Stimulated activated CD4-positive, alpha-beta T cell treated with anti-CD3 and anti-CD28 coated beads, Interleukin-1b, Interleukin-23, amount 100 ng/mL, for 1 hour (primary cell): ENCODE data around the gene KCTD13.
"Not testable (repeated sequence)": the region's sequence is repeated elsewhere in the genome, so short reads cannot be mapped to it uniquely, and the experiment has no call there.

ENCODE experiments used
- DNase-seq, 2 donors: peaks; one replicate each; pipeline ENCODE4 v3.0.0-alpha.2; 2020; ENCODE audit warnings: low read depth in 2 of 2

The KCTD13 gene

GRCh38 chr16:29907973-29908372 is 18.1 kb downstream of the KCTD13 start:
- no peak for DNase-seq

GRCh38 chr16:29906520-29907244 is 19.3 kb downstream of the KCTD13 start:
- DNase-seq: no peak

GRCh38 chr16:29905668-29906067 is 20.4 kb downstream of the KCTD13 start:
- DNase-seq: no peak

GRCh38 chr16:29904947-29905346 is 21.1 kb downstream of the KCTD13 start:
- no peak for DNase-seq

GRCh38 chr16:29903590-29903989 is 22.4 kb downstream of the KCTD13 start:
- no peak for DNase-seq

GRCh38 chr16:29901607-29901945 is 24.4 kb downstream of the KCTD13 start:
- no peak for DNase-seq

- no peak for DNase-seq
Measured at GRCh38 chr16:29900888-29901606, 25.0 kb downstream of the KCTD13 start.

- peak in 1 of 2 donors; percentile 6 for DNase-seq
Measured at GRCh38 chr16:29900102-29900887, 25.7 kb downstream of the KCTD13 start, which contains the start of gene ASPHD1. ASPHD1 (plus strand) TSS chr16:29900488; CDS start chr16:29900972, 484 bp downstream.

GRCh38 chr16:29899516-29900101 is 26.4 kb downstream of the KCTD13 start, which contains the start of gene SEZ6L2:
SEZ6L2 (minus strand) TSS chr16:29899550; CDS start chr16:29899019, 531 bp downstream.
- peak; percentile 47 to 81 for DNase-seq

GRCh38 chr16:29898804-29899515 is 27.1 kb downstream of the KCTD13 start:
- DNase-seq: no peak

GRCh38 chr16:29898135-29898803 is 27.8 kb downstream of the KCTD13 start:
- DNase-seq: no peak

GRCh38 chr16:29897333-29897732 is 28.7 kb downstream of the KCTD13 start:
- DNase-seq: no peak

- DNase-seq: no peak
Measured at GRCh38 chr16:29896841-29897240, 29.2 kb downstream of the KCTD13 start.

- DNase-seq: no peak
Measured at GRCh38 chr16:29894352-29894751, 31.7 kb downstream of the KCTD13 start.

- no peak for DNase-seq
Measured at GRCh38 chr16:29893553-29893952, 32.5 kb downstream of the KCTD13 start.

- no peak for DNase-seq
Measured at GRCh38 chr16:29892458-29892813, 33.6 kb downstream of the KCTD13 start.

- no peak for DNase-seq
Measured at GRCh38 chr16:29891525-29892457, 34.2 kb downstream of the KCTD13 start.

- not testable (repeated sequence) for DNase-seq
Measured at GRCh38 chr16:29889372-29889771, 36.7 kb downstream of the KCTD13 start.

- DNase-seq: no peak
Measured at GRCh38 chr16:29883987-29884386, 42.0 kb downstream of the KCTD13 start.

GRCh38 chr16:29881050-29881449 is 45.0 kb downstream of the KCTD13 start:
- no peak for DNase-seq
